Measurements from ENCODE around the gene HEYL. TPM values are rescaled to one million over a fixed set of nuclear protein-coding genes. Genes with fewer than 3 reads are reported as not detected.

HEYL gene
- total and polyA plus RNA-seq, 2 of the 8 experiments (the other 6 are each of a cell fraction or from before 2014, with no cell fraction given) = 1.8 to 3.1 TPM

DNA sequence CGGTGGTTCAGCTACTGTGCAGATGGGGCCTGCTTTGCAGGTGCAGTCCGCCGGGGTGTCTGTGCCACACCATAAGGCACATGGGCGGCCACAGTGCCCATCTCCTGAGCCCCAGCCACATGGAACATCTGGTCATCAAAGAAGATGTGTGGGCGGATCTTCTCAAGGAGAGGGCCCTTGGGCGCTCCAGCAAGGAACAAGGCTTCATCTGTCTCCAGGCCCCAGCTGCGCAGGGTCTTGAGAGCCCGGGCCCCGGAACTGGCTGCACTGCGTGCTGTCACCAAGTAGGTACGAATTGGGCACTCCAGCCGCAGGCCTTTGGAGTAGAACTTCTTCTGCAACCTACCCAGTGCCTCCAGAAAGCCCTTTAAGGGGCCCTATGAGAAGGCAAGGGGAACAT, 19.7 kb upstream of the HEYL start:
- Histone ChIP-seq H3K79me2 (ENCODE audit: control insufficient read depth in 1 of 2, insufficient read depth in 2 of 2, low read length in 2 of 2) (no peaks in the 10 kb centered on the region), H2BK12ac (ENCODE audit: low read depth, low read length) (no peak overlapping the region), H2BK15ac (ENCODE audit: low read length) (no peak overlapping the region), H3K27me3 (replicated peaks in 1 of 4; ENCODE audit: control insufficient read depth in 3 of 4, extremely low read depth in 1 of 4, insufficient read depth in 3 of 4, low read length in 3 of 4) (peaks cover 0 to 44% (median 19%) of the 10 kb centered on the region in 4 experiments; a peak in 4 of 7 replicates), H3K4me2 (ENCODE audit: insufficient read depth in 1 of 2, low read depth in 2 of 2, low read length in 2 of 2) (no peak overlapping the region), H3K9me3 (ENCODE audit: insufficient read depth in 2 of 2, low read depth in 1 of 2, low read length in 1 of 2) (no peaks in the 10 kb centered on the region), H3K23ac (ENCODE audit: insufficient read length) (no peak overlapping the region), H3K36me3 (ENCODE audit: control insufficient read depth in 2 of 4, insufficient read depth in 4 of 4, low read length in 3 of 4) (no peaks in the 10 kb centered on the region), H3K9ac (replicated peaks in 1 of 4; ENCODE audit: extremely low read depth in 1 of 4, low read depth in 3 of 4, low read length in 3 of 4) (no peak overlapping the region), H4K5ac (ENCODE audit: insufficient read length, low read depth, low read length) (no peak overlapping the region), H2AFZ (ENCODE audit: low read length) (no peak overlapping the region), H2AK5ac (ENCODE audit: low read depth, low read length) (no peak overlapping the region), H4K20me1 (replicated peaks in 1 of 2; ENCODE audit: control insufficient read depth in 1 of 2, insufficient read depth in 2 of 2, low read length in 2 of 2) (peaks cover 0 to 2% of the 10 kb centered on the region in 2 experiments), H3K79me1 (ENCODE audit: low read depth, low read length) (no peaks in the 10 kb centered on the region), H3K14ac (ENCODE audit: insufficient read length) (no peak overlapping the region), H3K4ac (replicated peaks; ENCODE audit: insufficient read length, low read depth, low read length) (no peak overlapping the region), H3K27ac (ENCODE audit: low read depth, low read length) (no peak overlapping the region), H2BK20ac (ENCODE audit: low read length) (no peak overlapping the region), H3K56ac (replicated peaks; ENCODE audit: insufficient read length, low read depth, low read length) (no peak overlapping the region), H4K8ac (ENCODE audit: extremely low read depth, insufficient read depth, low read length) (no peak overlapping the region), H2BK5ac (ENCODE audit: low read depth, low read length) (no peak overlapping the region), H2BK120ac (replicated peaks; ENCODE audit: low read depth, low read length) (no peak overlapping the region), H3K4me1 (replicated peaks in 1 of 4; ENCODE audit: control insufficient read depth in 3 of 4, insufficient read depth in 4 of 4, low read length in 3 of 4) (no peaks in the 10 kb centered on the region), H3K18ac (ENCODE audit: extremely low read depth, low read length) (no peak overlapping the region), H4K91ac (replicated peaks; ENCODE audit: insufficient read length, low read length) (no peak overlapping the region), H3K23me2 (ENCODE audit: low read depth, low read length) (no peaks in the 10 kb centered on the region), H3K4me3 (ENCODE audit: extremely low read depth in 1 of 4, insufficient read depth in 2 of 4, low read depth in 3 of 4, low read length in 4 of 4) (no peak overlapping the region)
- WGBS, 2 experiments (ENCODE audit: extremely low coverage in 1 of 2, insufficient coverage in 1 of 2, insufficient read length in 1 of 2, insufficient replicate concordance in 2 of 2, low coverage in 1 of 2, low lambda C conversion rate in 2 of 2, missing lambda C conversion rate in 1 of 2) = 84% methylated on average over 12 of the region's 12 CpGs; no CpG with 5 or more reads in 1 of the 2 experiments
- TF ChIP-seq, protein P1, sequence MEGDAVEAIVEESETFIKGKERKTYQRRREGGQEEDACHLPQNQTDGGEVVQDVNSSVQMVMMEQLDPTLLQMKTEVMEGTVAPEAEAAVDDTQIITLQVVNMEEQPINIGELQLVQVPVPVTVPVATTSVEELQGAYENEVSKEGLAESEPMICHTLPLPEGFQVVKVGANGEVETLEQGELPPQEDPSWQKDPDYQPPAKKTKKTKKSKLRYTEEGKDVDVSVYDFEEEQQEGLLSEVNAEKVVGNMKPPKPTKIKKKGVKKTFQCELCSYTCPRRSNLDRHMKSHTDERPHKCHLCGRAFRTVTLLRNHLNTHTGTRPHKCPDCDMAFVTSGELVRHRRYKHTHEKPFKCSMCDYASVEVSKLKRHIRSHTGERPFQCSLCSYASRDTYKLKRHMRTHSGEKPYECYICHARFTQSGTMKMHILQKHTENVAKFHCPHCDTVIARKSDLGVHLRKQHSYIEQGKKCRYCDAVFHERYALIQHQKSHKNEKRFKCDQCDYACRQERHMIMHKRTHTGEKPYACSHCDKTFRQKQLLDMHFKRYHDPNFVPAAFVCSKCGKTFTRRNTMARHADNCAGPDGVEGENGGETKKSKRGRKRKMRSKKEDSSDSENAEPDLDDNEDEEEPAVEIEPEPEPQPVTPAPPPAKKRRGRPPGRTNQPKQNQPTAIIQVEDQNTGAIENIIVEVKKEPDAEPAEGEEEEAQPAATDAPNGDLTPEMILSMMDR (IDR thresholded peaks at IDR 0.05; ENCODE audit: control extremely low read depth in 1 of 3, insufficient read depth in 1 of 3, low read depth in 1 of 3, low read length in 3 of 3) = no peak
- TF ChIP-seq RAD21 (IDR thresholded peaks at IDR 0.05 in 1 of 2, conservative IDR thresholded peaks at IDR 0.05 in 1 of 2; ENCODE audit: low read depth in 2 of 2, low read length in 2 of 2) (no peak), PHF8 (conservative IDR thresholded peaks at IDR 0.05; ENCODE audit: low read depth, low read length) (no peak), CBX8 (IDR thresholded peaks at IDR 0.05; ENCODE audit: borderline replicate concordance, low read depth, low read length) (no peak), SAP30 (IDR thresholded peaks at IDR 0.05; ENCODE audit: insufficient read depth, insufficient replicate concordance, low read length) (no peak), ZNF274 (IDR thresholded peaks at IDR 0.05; ENCODE audit: borderline replicate concordance, extremely low read depth, low read length) (no peak), NANOG (IDR thresholded peaks at IDR 0.05; ENCODE audit: insufficient read depth, low read depth, low read length, poor library complexity, severe bottlenecking) (no peak), GTF2F1 (IDR thresholded peaks at IDR 0.05; ENCODE audit: borderline replicate concordance, low read depth, low read length) (no peak)
- ChIA-PET CTCF (ENCODE audit: partially characterized antibody) (interaction anchor here (0.7 to 17.8 kb wide), 29 partner anchors 11 to 187 kb away, joined by 3 to 469 read pairs (median 8); partner anchors contain the start of genes HEYL, HPCAL4 and NT5C1A), POLR2A (ENCODE audit: partially characterized antibody) (interaction anchor here (1.3 to 2.8 kb wide), 3 partner anchors 12 to 85 kb away, joined by 3 to 11 read pairs (median 5); no protein-coding TSS in a partner anchor)
- FAIRE-seq = no peak
- no peak for DNase-seq (ENCODE audit: low read depth in 1 of 2, low spot score in 2 of 2)
